OCI-LY1 (cell line): Measurements from ENCODE around the gene TOP3B.

ENCODE experiments used
- H2AFZ ChIP-seq: fragments of 200-600 bp; sonication (generic), shearing (Covaris generic); 2 replicates; pipeline ENCODE4 v1.6.0; 2014; ENCODE audit warnings: antibody characterized with exemption, mild to moderate bottlenecking, low read length
- H3F3A ChIP-seq: fragments of 200-600 bp; sonication (generic), shearing (Covaris generic); 2 replicates; pipeline ENCODE4 v1.6.0; 2014; ENCODE audit warnings: mild to moderate bottlenecking, antibody characterized with exemption, low read length, moderate library complexity; ENCODE audit not compliant: insufficient read depth
- H3K27ac ChIP-seq: fragments of 200-600 bp; sonication (generic); 2 replicates; pipeline ENCODE4 v1.5.1; 2014; ENCODE audit warnings: low read length, mixed run types, mild to moderate bottlenecking, low read depth; ENCODE audit not compliant: poor library complexity, severe bottlenecking
- H3K27me3 ChIP-seq: fragments of 200-600 bp; sonication (generic); 2 replicates; pipeline ENCODE4 v1.6.0; 2014; ENCODE audit warnings: antibody characterized with exemption, mild to moderate bottlenecking, low read length, moderate library complexity; ENCODE audit not compliant: insufficient read depth
- H3K36me3 ChIP-seq: fragments of 200-600 bp; sonication (generic); 2 replicates; pipeline ENCODE4 v1.6.1; 2014; ENCODE audit warnings: mild to moderate bottlenecking, antibody characterized with exemption, low read length, moderate library complexity, mixed read lengths; ENCODE audit not compliant: insufficient read depth
- H3K4me1 ChIP-seq: fragments of 200-600 bp; sonication (generic); 2 replicates; pipeline ENCODE4 v1.5.1; 2014; ENCODE audit warnings: mild to moderate bottlenecking, low read length, moderate library complexity; ENCODE audit not compliant: insufficient read depth, severe bottlenecking
- H3K4me2 ChIP-seq: fragments of 200-600 bp; sonication (generic), shearing (Covaris generic); 2 replicates; pipeline ENCODE4 v1.6.1; 2014; ENCODE audit warnings: low read length
- H3K4me3 ChIP-seq: fragments of 200-600 bp; sonication (generic); 2 replicates; pipeline ENCODE4 v1.5.1; 2014; ENCODE audit warnings: low read length, low read depth, mild to moderate bottlenecking, mixed read lengths; ENCODE audit not compliant: poor library complexity, severe bottlenecking
- H3K79me2 ChIP-seq: fragments of 200-600 bp; shearing (Covaris generic); 2 replicates; pipeline ENCODE4 v1.6.1; 2016; ENCODE audit warnings: mixed run types, low read length, mixed read lengths; ENCODE audit not compliant: insufficient read depth
- H3K9ac ChIP-seq: fragments of 200-600 bp; sonication (generic), shearing (Covaris generic); 2 replicates; pipeline ENCODE4 v1.6.1; 2014; ENCODE audit warnings: mild to moderate bottlenecking, low read length, mixed read lengths
- H3K9me2 ChIP-seq: fragments of 200-600 bp; sonication (generic), shearing (Covaris generic); 2 replicates; pipeline ENCODE4 v1.6.1; 2014; ENCODE audit warnings: low read depth, mild to moderate bottlenecking, low read length, mixed read lengths
- H3K9me3 ChIP-seq: fragments of 200-600 bp; shearing (Covaris generic); 2 replicates; pipeline ENCODE4 v1.6.1; 2014; ENCODE audit warnings: low read length, mixed read lengths
- H4K20me1 ChIP-seq: fragments of 200-600 bp; sonication (generic), shearing (Covaris generic); 2 replicates; pipeline ENCODE4 v1.6.0; 2016; ENCODE audit warnings: mild to moderate bottlenecking, low read length; ENCODE audit not compliant: insufficient read depth
- EZH2 ChIP-seq: fragments of 200-600 bp; sonication (generic), shearing (Covaris generic); IDR thresholded peaks from 2 replicates; pipeline ENCODE4 v1.8.0; 2017; ENCODE audit warnings: borderline replicate concordance, mixed run types, mild to moderate bottlenecking, antibody characterized with exemption, low read length, moderate library complexity, mixed read lengths
- TF ChIP-seq, protein P1 (sequence below): fragments of 200-600 bp; sonication (generic), shearing (Covaris generic); IDR thresholded peaks from 2 replicates; pipeline ENCODE4 v1.5.1; 2017; ENCODE audit warnings: mild to moderate bottlenecking, antibody characterized with exemption, low read length, moderate library complexity, mixed read lengths

Gene TOP3B

DNA sequence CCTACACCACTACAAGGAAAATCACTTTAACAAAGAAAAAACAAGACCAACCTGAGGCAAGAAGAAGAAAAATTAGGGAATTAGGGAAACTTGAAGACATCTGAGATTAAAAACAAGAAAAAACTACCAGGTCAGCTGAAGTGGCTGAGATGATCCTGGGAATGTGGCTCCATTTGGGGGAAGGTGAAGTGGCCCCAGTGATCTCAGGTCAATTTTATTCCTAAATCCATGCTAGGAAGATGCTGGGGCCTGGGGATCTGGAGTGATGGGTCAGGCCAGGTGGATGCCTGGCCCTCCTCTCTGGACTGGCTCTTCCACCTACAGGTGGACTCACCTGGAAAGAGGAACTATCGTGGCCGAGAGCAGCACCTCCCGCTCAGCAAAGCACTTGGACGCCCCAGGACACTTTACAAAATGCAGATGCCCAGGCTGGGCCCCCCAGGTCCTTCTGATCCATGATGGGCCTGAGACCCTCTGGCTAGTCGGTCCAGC lies 6.7 kb downstream of the TOP3B start:
- H3K9me3 ChIP-seq: no peaks in the 10 kb centered on the region
- H2AFZ ChIP-seq: no peak overlapping the region
- no peaks in the 10 kb centered on the region for H3F3A ChIP-seq
- H3K9ac ChIP-seq: no peak overlapping the region
- no peaks in the 10 kb centered on the region for H3K79me2 ChIP-seq
- TF ChIP-seq, protein P1, sequence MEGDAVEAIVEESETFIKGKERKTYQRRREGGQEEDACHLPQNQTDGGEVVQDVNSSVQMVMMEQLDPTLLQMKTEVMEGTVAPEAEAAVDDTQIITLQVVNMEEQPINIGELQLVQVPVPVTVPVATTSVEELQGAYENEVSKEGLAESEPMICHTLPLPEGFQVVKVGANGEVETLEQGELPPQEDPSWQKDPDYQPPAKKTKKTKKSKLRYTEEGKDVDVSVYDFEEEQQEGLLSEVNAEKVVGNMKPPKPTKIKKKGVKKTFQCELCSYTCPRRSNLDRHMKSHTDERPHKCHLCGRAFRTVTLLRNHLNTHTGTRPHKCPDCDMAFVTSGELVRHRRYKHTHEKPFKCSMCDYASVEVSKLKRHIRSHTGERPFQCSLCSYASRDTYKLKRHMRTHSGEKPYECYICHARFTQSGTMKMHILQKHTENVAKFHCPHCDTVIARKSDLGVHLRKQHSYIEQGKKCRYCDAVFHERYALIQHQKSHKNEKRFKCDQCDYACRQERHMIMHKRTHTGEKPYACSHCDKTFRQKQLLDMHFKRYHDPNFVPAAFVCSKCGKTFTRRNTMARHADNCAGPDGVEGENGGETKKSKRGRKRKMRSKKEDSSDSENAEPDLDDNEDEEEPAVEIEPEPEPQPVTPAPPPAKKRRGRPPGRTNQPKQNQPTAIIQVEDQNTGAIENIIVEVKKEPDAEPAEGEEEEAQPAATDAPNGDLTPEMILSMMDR: no peak
- no peak for TF ChIP-seq EZH2
- H3K4me2 ChIP-seq: no peak overlapping the region
- H3K27me3 ChIP-seq: no peaks in the 10 kb centered on the region
- peaks cover 4% of the 10 kb centered on the region for H3K4me1 ChIP-seq
- H3K4me3 ChIP-seq: no peak overlapping the region
- H3K27ac ChIP-seq: no peak overlapping the region
- H3K36me3 ChIP-seq: peaks cover 58% of the 10 kb centered on the region
- no peaks in the 10 kb centered on the region for H4K20me1 ChIP-seq
- no peaks in the 10 kb centered on the region for H3K9me2 ChIP-seq

DNA sequence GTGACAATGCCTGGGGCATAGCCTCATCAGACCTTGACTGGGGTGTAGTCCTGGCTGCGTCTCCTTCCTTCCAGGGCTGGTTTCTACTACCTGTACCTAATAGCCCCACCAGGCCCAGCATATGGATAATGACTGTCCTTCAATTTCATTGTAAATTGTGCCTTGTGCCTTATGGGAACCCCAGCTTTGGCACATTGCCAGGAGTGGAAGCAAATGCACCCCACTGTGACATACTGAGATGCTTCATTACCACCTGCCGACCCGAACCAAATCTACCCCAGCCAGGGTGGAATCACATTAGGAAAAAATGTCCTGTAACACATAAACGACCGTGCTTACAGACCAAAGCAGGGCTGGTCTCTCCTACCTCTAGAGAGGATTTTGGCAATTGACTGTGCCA lies 7.3 kb downstream of the TOP3B start:
- Histone ChIP-seq H3K4me3 (no peak overlapping the region), H3K9me3 (no peaks in the 10 kb centered on the region), H3K4me1 (no peaks in the 10 kb centered on the region), H3F3A (no peaks in the 10 kb centered on the region), H3K9me2 (no peaks in the 10 kb centered on the region), H3K27ac (no peak overlapping the region), H3K36me3 (peaks cover 61% of the 10 kb centered on the region), H3K4me2 (no peak overlapping the region), H3K27me3 (no peaks in the 10 kb centered on the region), H2AFZ (no peak overlapping the region), H3K79me2 (no peaks in the 10 kb centered on the region), H3K9ac (no peak overlapping the region), H4K20me1 (no peaks in the 10 kb centered on the region)
- TF ChIP-seq, protein P1: no peak
- TF ChIP-seq EZH2: no peak

DNA sequence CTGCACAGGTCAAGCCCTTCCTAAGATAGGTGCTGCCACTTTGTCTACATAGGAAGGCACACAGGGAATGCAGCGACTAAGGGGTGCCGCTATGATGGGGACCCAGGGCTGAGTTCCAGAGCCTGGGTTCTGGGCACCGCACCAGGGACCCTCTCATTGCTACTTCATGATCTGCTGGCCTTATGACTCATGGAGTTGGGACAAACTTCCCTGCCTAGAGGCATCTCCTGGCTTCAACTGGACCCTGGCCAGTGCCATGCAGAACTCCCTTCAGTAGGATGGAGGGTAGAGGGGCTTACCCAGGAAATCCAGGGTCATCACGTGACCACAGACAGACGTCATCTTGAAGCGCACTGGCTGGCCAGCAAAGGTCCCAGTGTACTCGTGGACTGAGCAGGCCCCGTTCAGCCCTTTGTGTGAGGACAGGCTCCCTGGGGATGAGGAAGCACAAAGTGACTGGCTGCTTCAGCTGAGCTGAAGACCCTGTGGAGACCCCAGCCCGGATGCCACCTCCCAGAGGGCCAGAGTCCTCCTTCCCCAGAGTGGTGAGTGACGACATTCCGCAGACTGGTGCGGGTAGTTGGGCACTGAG lies 8.4 kb downstream of the TOP3B start:
- peaks cover 70% of the 10 kb centered on the region for H3K36me3 ChIP-seq
- H2AFZ ChIP-seq: no peak overlapping the region
- no peaks in the 10 kb centered on the region for H3K27me3 ChIP-seq
- no peak overlapping the region for H3K9ac ChIP-seq
- no peaks in the 10 kb centered on the region for H3K9me3 ChIP-seq
- no peaks in the 10 kb centered on the region for H3F3A ChIP-seq
- no peak for TF ChIP-seq EZH2
- TF ChIP-seq, protein P1: no peak
- no peaks in the 10 kb centered on the region for H4K20me1 ChIP-seq
- H3K4me3 ChIP-seq: no peak overlapping the region
- H3K4me2 ChIP-seq: no peak overlapping the region
- no peaks in the 10 kb centered on the region for H3K9me2 ChIP-seq
- H3K27ac ChIP-seq: no peak overlapping the region
- H3K79me2 ChIP-seq: no peaks in the 10 kb centered on the region
- no peaks in the 10 kb centered on the region for H3K4me1 ChIP-seq
